OCI-M1 (cell line): ENCODE results near the gene LIPT1.
"Not testable (repeated sequence)": the region's sequence is repeated elsewhere in the genome, so short reads cannot be mapped to it uniquely, and the experiment has no call there.

Experiments
- DNase-seq: peaks from one replicate; lab custom pipeline; 2025; lab: John Stamatoyannopoulos, UW

LIPT1 gene

GRCh38 chr2:99180755-99181623 lies 26.2 kb downstream of the LIPT1 start, which contains the start of the genes MITD1 and MRPL30:
Gene MITD1 (minus strand): TSS chr2:99181058. CDS start chr2:99180981, 77 bp downstream.
Gene MRPL30 (plus strand): TSS chr2:99181184. CDS start chr2:99186204, 5,020 bp downstream.
- DNase-seq, result peak; percentile 93

- peak; percentile 11 for DNase-seq
Observed at GRCh38 chr2:99181624-99182000, 26.8 kb downstream of the LIPT1 start.

- DNase-seq, result no peak
Observed at GRCh38 chr2:99183025-99183424, 28.3 kb downstream of the LIPT1 start.

- DNase-seq, result no peak
Observed at GRCh38 chr2:99184811-99185210, 30.0 kb downstream of the LIPT1 start.

- DNase-seq, result no peak
Observed at GRCh38 chr2:99187011-99187410, 32.2 kb downstream of the LIPT1 start.

GRCh38 chr2:99188357-99188756 lies 33.6 kb downstream of the LIPT1 start:
- no peak for DNase-seq

GRCh38 chr2:99190548-99190947 lies 35.8 kb downstream of the LIPT1 start:
- no peak for DNase-seq

GRCh38 chr2:99192364-99192763 lies 37.6 kb downstream of the LIPT1 start:
- DNase-seq, result not testable (repeated sequence)

GRCh38 chr2:99198103-99198841 lies 43.5 kb downstream of the LIPT1 start:
- no peak for DNase-seq

GRCh38 chr2:99200076-99200800 lies 45.5 kb downstream of the LIPT1 start:
- DNase-seq, result no peak

- no peak for DNase-seq
Observed at GRCh38 chr2:99201959-99202678, 47.4 kb downstream of the LIPT1 start.

GRCh38 chr2:99205491-99205890 lies 50.7 kb downstream of the LIPT1 start:
- no peak for DNase-seq
